GM23248 (cell line): ENCODE measurements around the gene GNB3. TPM values are rescaled to one million over a fixed set of nuclear protein-coding genes. Genes with fewer than 3 reads are reported as not detected.
A peak's percentile ranks its signal among the peaks of the same experiment; 100 is the strongest.

Experiments used
- DNase-seq: peaks from one replicate; pipeline ENCODE4 v3.0.0-alpha.2; 2015
- H2AFZ ChIP-seq: fragments of 200-600 bp; sonication (generic); 2 replicates; pipeline ENCODE4 v1.6.1; 2016; ENCODE audit warnings: antibody characterized with exemption
- H3F3A ChIP-seq: fragments of 200-600 bp; sonication (generic); 2 replicates; pipeline ENCODE4 v1.6.1; 2016; ENCODE audit warnings: mild to moderate bottlenecking, antibody characterized with exemption, mixed run types; ENCODE audit not compliant: insufficient read depth
- H3K27ac ChIP-seq: fragments of 200-600 bp; sonication (generic); 2 replicates; pipeline ENCODE4 v1.5.1; 2016; ENCODE audit warnings: mild to moderate bottlenecking
- H3K27me3 ChIP-seq: fragments of 200-600 bp; sonication (generic); replicated peaks from 2 replicates; pipeline ENCODE4 v1.6.1; 2016; ENCODE audit warnings: mild to moderate bottlenecking; ENCODE audit not compliant: insufficient read depth
- H3K36me3 ChIP-seq: fragments of 200-600 bp; sonication (generic); 2 replicates; pipeline ENCODE4 v1.6.1; 2016; ENCODE audit warnings: low read depth, mild to moderate bottlenecking
- H3K4me1 ChIP-seq: fragments of 200-600 bp; sonication (generic); 2 replicates; pipeline ENCODE4 v1.6.1; 2016; ENCODE audit warnings: mild to moderate bottlenecking; ENCODE audit not compliant: insufficient read depth
- H3K4me2 ChIP-seq: fragments of 200-600 bp; sonication (generic); one replicate; pipeline ENCODE4 v1.6.1; 2016; ENCODE audit warnings: mild to moderate bottlenecking; ENCODE audit not compliant: unreplicated experiment
- H3K4me3 ChIP-seq: fragments of 200-600 bp; sonication (generic); 2 replicates; pipeline ENCODE4 v1.5.1; 2016; ENCODE audit warnings: mild to moderate bottlenecking
- H3K79me2 ChIP-seq: fragments of 200-600 bp; sonication (generic); 2 replicates; pipeline ENCODE4 v1.6.1; 2016; ENCODE audit warnings: mild to moderate bottlenecking; ENCODE audit not compliant: insufficient read depth
- H3K9ac ChIP-seq: fragments of 200-600 bp; sonication (generic); 2 replicates; pipeline ENCODE4 v1.6.1; 2016; ENCODE audit warnings: mild to moderate bottlenecking
- H3K9me2 ChIP-seq: fragments of 200-600 bp; sonication (generic); 2 replicates; pipeline ENCODE4 v1.6.1; 2016; ENCODE audit warnings: mixed run types, mild to moderate bottlenecking, moderate library complexity; ENCODE audit not compliant: insufficient read depth
- H3K9me3 ChIP-seq: fragments of 200-600 bp; sonication (generic); one replicate; pipeline ENCODE4 v1.6.1; 2017; ENCODE audit warnings: low read depth
- H4K20me1 ChIP-seq: fragments of 200-600 bp; sonication (generic); 2 replicates; pipeline ENCODE4 v1.6.0; 2016; ENCODE audit not compliant: insufficient read depth
- EZH2 ChIP-seq: fragments of 200-600 bp; sonication (generic); IDR thresholded peaks from 2 replicates; pipeline ENCODE4 v1.6.1; 2018; ENCODE audit warnings: antibody characterized with exemption, mild to moderate bottlenecking; ENCODE audit not compliant: insufficient read depth, poor library complexity, severe bottlenecking
- EZH2phosphoT487 ChIP-seq: fragments of 200-600 bp; sonication (generic); IDR thresholded peaks from 2 replicates; pipeline ENCODE4 v1.6.1; 2018; ENCODE audit warnings: antibody characterized with exemption, moderate library complexity, mild to moderate bottlenecking, low read depth; ENCODE audit not compliant: insufficient read depth
- WGBS, 2 experiments: methylation state at CpG; one replicate each; pipeline ENCODE4 v1.1.6; 2015 to 2017; ENCODE audit warnings: low lambda C conversion rate in 2 of 2, low coverage in 1 of 2; ENCODE audit errors: missing lambda C conversion rate in 2 of 2; 5-methylcytosine and 5-hydroxymethylcytosine counted together
- in situ Hi-C: fragments of 300-500 bp; cut with MboI; formaldehyde crosslinking; loops from 2 replicates; pipeline ENCODE4 v1.15.0; 2020
- polyA plus RNA-seq: library from polyadenylated mRNA; unstranded; fragments of >200 nt; fragmentation: Nextera tagmentation; extraction: Ambion mirVana; gene quantifications from 2 replicates; pipeline ENCODE4 v1.2.1, GENCODE V29; 2016
- total RNA-seq: library from RNA; depleted of rRNA; stranded (reverse); fragments of >200 nt; shearing (Covaris generic); gene quantifications from 2 replicates; pipeline ENCODE4 v1.2.3, GENCODE V29; 2014; rRNA removed

The GNB3 gene
- 1.0 and 3.2 TPM in 2 replicates for total RNA-seq
- polyA plus RNA-seq: 1.5 and 2.2 TPM in 2 replicates

GRCh38 chr12:6840761-6841515 lies at the start of gene GNB3:
GNB3 (plus strand) TSS chr12:6840925; CDS start chr12:6841288, 363 bp downstream.
- Histone ChIP-seq H3K27ac (no peak within 1 kb of the TSS), H3K36me3 (peaks cover 11% of the 10 kb centered on the region; the same call in 1 of the 2 replicates), H3K27me3 (no peaks in the 10 kb centered on the region), H3K4me2 (no peak within 1 kb of the TSS), H3K4me3 (no peak within 1 kb of the TSS), H2AFZ (no peak within 1 kb of the TSS), H3K4me1 (no peaks in the 10 kb centered on the region), H3K9me2 (no peaks in the 10 kb centered on the region), H3F3A (no peaks in the 10 kb centered on the region), H3K9me3 (no peaks in the 10 kb centered on the region), H4K20me1 (no peaks in the 10 kb centered on the region), H3K79me2 (no peaks in the 10 kb centered on the region), H3K9ac (no peak within 1 kb of the TSS)
- in situ Hi-C loops: no loop called here
- TF ChIP-seq EZH2phosphoT487: no peak
- TF ChIP-seq EZH2: no peak
- no peak for DNase-seq
- WGBS, 2 experiments: 76 to 86% methylated on average over 19 to 24 of the region's 24 CpGs

- Histone ChIP-seq H3K9ac (no peak overlapping the region), H4K20me1 (no peaks in the 10 kb centered on the region), H3K27me3 (no peaks in the 10 kb centered on the region; the same call in 1 of the 2 replicates), H3K79me2 (no peaks in the 10 kb centered on the region), H3K9me3 (no peaks in the 10 kb centered on the region), H3K9me2 (no peaks in the 10 kb centered on the region), H3K27ac (no peak overlapping the region), H2AFZ (peak overlapping the region; percentile 63; the same call in 1 of the 2 replicates), H3K4me1 (no peaks in the 10 kb centered on the region), H3K4me3 (no peak overlapping the region), H3K4me2 (no peak overlapping the region), H3F3A (no peaks in the 10 kb centered on the region; the same call in 1 of the 2 replicates), H3K36me3 (no peaks in the 10 kb centered on the region)
- in situ Hi-C loops: no loop called here
- 88 to 91% methylated on average over 13 of the region's 13 CpGs for WGBS, 2 experiments
- DNase-seq: no peak
- TF ChIP-seq EZH2: no peak
- no peak for TF ChIP-seq EZH2phosphoT487
Measured at GRCh38 chr12:6791931-6792520, 48.7 kb upstream of the GNB3 start.

GRCh38 chr12:6792522-6793201 lies 48.1 kb upstream of the GNB3 start:
- H3K27me3 ChIP-seq: no peaks in the 10 kb centered on the region; the same call in 1 of the 2 replicates
- no peaks in the 10 kb centered on the region for H3K9me3 ChIP-seq
- no peak overlapping the region for H3K27ac ChIP-seq
- H3K36me3 ChIP-seq: no peaks in the 10 kb centered on the region
- H2AFZ ChIP-seq: peak overlapping the region; percentile 63; the same call in 1 of the 2 replicates
- H3K9me2 ChIP-seq: no peaks in the 10 kb centered on the region
- WGBS, 2 experiments: 34 to 39% methylated on average over 10 to 12 of the region's 12 CpGs
- DNase-seq: no peak
- no peak overlapping the region for H3K4me3 ChIP-seq
- H3F3A ChIP-seq: no peaks in the 10 kb centered on the region; the same call in 1 of the 2 replicates
- no peaks in the 10 kb centered on the region for H4K20me1 ChIP-seq
- no peaks in the 10 kb centered on the region for H3K4me1 ChIP-seq
- no peak overlapping the region for H3K9ac ChIP-seq
- in situ Hi-C loops: no loop called here
- no peak overlapping the region for H3K4me2 ChIP-seq
- TF ChIP-seq EZH2phosphoT487 (no peak), EZH2 (no peak)
- H3K79me2 ChIP-seq: no peaks in the 10 kb centered on the region

GRCh38 chr12:6795088-6795487 lies 45.6 kb upstream of the GNB3 start:
- Histone ChIP-seq H3K9ac (no peak overlapping the region), H3K9me2 (no peaks in the 10 kb centered on the region), H3F3A (no peaks in the 10 kb centered on the region; the same call in 1 of the 2 replicates), H3K9me3 (no peaks in the 10 kb centered on the region), H4K20me1 (no peaks in the 10 kb centered on the region), H3K79me2 (no peaks in the 10 kb centered on the region), H3K4me3 (no peak overlapping the region), H3K27me3 (no peaks in the 10 kb centered on the region; the same call in 1 of the 2 replicates), H2AFZ (no peak overlapping the region), H3K4me2 (no peak overlapping the region), H3K27ac (no peak overlapping the region), H3K36me3 (no peaks in the 10 kb centered on the region), H3K4me1 (no peaks in the 10 kb centered on the region)
- DNase-seq: no peak
- 38 to 58% methylated on average over 2 of the region's 2 CpGs for WGBS, 2 experiments
- in situ Hi-C loops: no loop called here
- TF ChIP-seq EZH2phosphoT487 (no peak), EZH2 (no peak)
